Measurements from ENCODE around the gene ALPL. TPM values are rescaled to one million over a fixed set of nuclear protein-coding genes. Genes with fewer than 3 reads are reported as not detected.

ALPL gene
- total RNA-seq, 1 experiment from 2014 or later: 84.8 TPM

DNA sequence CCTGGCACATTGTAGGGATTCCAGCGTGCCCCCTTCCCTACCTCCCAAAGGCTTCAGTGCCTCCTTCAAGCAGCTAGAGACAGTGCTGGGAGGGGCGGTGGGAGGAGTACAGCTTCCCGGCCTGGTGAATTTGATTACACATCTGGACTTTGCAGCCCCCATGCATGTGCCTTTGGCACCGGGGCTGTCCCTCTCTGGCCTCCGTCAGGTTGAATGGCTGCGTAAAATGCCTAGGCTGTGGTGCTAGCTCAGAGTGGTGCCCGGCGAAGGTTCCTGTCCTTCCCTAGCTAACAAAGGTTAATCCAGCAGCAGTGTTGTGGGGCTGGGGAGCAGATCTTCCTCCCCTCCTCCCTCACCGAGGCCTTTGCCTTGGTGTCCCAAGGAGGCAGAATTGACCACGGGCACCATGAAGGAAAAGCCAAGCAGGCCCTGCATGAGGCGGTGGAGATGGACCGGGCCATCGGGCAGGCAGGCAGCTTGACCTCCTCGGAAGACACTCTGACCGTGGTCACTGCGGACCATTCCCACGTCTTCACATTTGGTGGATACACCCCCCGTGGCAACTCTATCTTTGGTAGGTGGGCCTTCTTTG lies 66.2 kb downstream of the ALPL start:
- no peaks in the 10 kb centered on the region for H3K9me3 ChIP-seq (ENCODE audit: control insufficient read depth, low read depth, low read length)
- no peak overlapping the region for H4K8ac ChIP-seq (replicated peaks; ENCODE audit: insufficient read length, low read depth, low read length)
- no CpG with 5 or more reads among the region's 18 CpGs for WGBS (ENCODE audit: extremely low coverage, insufficient read length, low lambda C conversion rate)
- H3K4me3 Mint-ChIP-seq: no peak overlapping the region
- no peak overlapping the region for H3K23ac ChIP-seq (ENCODE audit: insufficient read length, low read depth, low read length)
- no peak overlapping the region for H3K27ac ChIP-seq (ENCODE audit: insufficient read length, low read depth, low read length)
- no peak overlapping the region for H2BK15ac ChIP-seq (ENCODE audit: low read depth, low read length)
- H2BK20ac ChIP-seq (ENCODE audit: low read depth, low read length, poor library complexity, severe bottlenecking): no peak overlapping the region
- TF ChIP-seq, protein P1, sequence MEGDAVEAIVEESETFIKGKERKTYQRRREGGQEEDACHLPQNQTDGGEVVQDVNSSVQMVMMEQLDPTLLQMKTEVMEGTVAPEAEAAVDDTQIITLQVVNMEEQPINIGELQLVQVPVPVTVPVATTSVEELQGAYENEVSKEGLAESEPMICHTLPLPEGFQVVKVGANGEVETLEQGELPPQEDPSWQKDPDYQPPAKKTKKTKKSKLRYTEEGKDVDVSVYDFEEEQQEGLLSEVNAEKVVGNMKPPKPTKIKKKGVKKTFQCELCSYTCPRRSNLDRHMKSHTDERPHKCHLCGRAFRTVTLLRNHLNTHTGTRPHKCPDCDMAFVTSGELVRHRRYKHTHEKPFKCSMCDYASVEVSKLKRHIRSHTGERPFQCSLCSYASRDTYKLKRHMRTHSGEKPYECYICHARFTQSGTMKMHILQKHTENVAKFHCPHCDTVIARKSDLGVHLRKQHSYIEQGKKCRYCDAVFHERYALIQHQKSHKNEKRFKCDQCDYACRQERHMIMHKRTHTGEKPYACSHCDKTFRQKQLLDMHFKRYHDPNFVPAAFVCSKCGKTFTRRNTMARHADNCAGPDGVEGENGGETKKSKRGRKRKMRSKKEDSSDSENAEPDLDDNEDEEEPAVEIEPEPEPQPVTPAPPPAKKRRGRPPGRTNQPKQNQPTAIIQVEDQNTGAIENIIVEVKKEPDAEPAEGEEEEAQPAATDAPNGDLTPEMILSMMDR (conservative IDR thresholded peaks at IDR 0.05): no peak
- H2AK5ac ChIP-seq (ENCODE audit: insufficient read length, low read length): no peak overlapping the region
- H3K27me3 Mint-ChIP-seq (ENCODE audit: low read depth): peaks cover 2% of the 10 kb centered on the region
- no peak overlapping the region; a peak in 1 of 7 replicates for H3K27ac Mint-ChIP-seq
- no peak overlapping the region for H3K9ac ChIP-seq (ENCODE audit: extremely low read depth, insufficient read length, low read length)
- H3K4me1 Mint-ChIP-seq: peaks cover 16 to 24% of the 10 kb centered on the region in 2 experiments
- H3K9me3 Mint-ChIP-seq: no peaks in the 10 kb centered on the region
- H3K56ac ChIP-seq (ENCODE audit: insufficient read length, low read depth, low read length): no peak overlapping the region
- peaks cover 2% of the 10 kb centered on the region; the same call in 1 of the 2 replicates for H3K4me1 ChIP-seq (ENCODE audit: insufficient read depth, low read length)
- no peak overlapping the region for H2BK120ac ChIP-seq (ENCODE audit: low read depth, low read length, poor library complexity, severe bottlenecking)
- no peak overlapping the region for H3K14ac ChIP-seq (ENCODE audit: insufficient read depth, low read length)
- no peak overlapping the region for H2AFZ ChIP-seq (ENCODE audit: low read length)
- no peak overlapping the region for H3K4me2 ChIP-seq (ENCODE audit: insufficient read depth, insufficient read length, low read length)
- H3K79me1 ChIP-seq (ENCODE audit: insufficient read depth, low read depth, low read length, poor library complexity, severe bottlenecking): no peaks in the 10 kb centered on the region
- H3T11ph ChIP-seq (ENCODE audit: low read length): no peak overlapping the region
- H3K27me3 ChIP-seq (ENCODE audit: insufficient read depth, low read length): no peaks in the 10 kb centered on the region
- H3K36me3 Mint-ChIP-seq (ENCODE audit: insufficient read depth in 1 of 3, low read depth in 3 of 3): peaks cover 2 to 7% (median 6%) of the 10 kb centered on the region in 3 experiments; a peak in 3 of 7 replicates
- no peak overlapping the region for H3K4ac ChIP-seq (ENCODE audit: low read depth, low read length)
- no peak overlapping the region for H4K91ac ChIP-seq (ENCODE audit: insufficient read length, low read depth, low read length)
- H2BK5ac ChIP-seq (ENCODE audit: insufficient read length, low read length): no peak overlapping the region
- H3K23me2 ChIP-seq (ENCODE audit: insufficient read length, low read depth, low read length, poor library complexity, severe bottlenecking): peaks cover 2% of the 10 kb centered on the region
- H4K20me1 ChIP-seq (ENCODE audit: control insufficient read depth, insufficient read depth, insufficient read length): no peaks in the 10 kb centered on the region
- no peaks in the 10 kb centered on the region for H3K79me2 ChIP-seq (ENCODE audit: insufficient read depth, low read length)
- H2BK12ac ChIP-seq (ENCODE audit: insufficient read length, low read depth, low read length): no peak overlapping the region
- DNase-seq: no peak
- no peak overlapping the region for H4K5ac ChIP-seq (ENCODE audit: insufficient read length, low read depth, low read length)
- no peak overlapping the region for H3K18ac ChIP-seq (ENCODE audit: insufficient read length, low read depth, low read length)
